ENCODE measurements around the gene RSRC2.
"Not testable (repeated sequence)": the region's sequence is repeated elsewhere in the genome, so short reads cannot be mapped to it uniquely, and the experiment has no call there.

The RSRC2 gene

GRCh38 chr12:122508163-122508562 lies 18.6 kb downstream of the RSRC2 start:
- Mint-ChIP-seq H3K9me3 (no peaks in the 10 kb centered on the region), H3K4me3 (no peak overlapping the region), H3K4me1 (ENCODE audit: low read depth) (no peaks in the 10 kb centered on the region), H3K27me3 (ENCODE audit: low read depth) (no peaks in the 10 kb centered on the region), H3K36me3 (ENCODE audit: low read depth) (peaks cover 71% of the 10 kb centered on the region), H3K27ac (no peak overlapping the region)
- no peak for DNase-seq (ENCODE audit: low spot score)

GRCh38 chr12:122506393-122506938 lies 20.3 kb downstream of the RSRC2 start:
- H3K4me1 Mint-ChIP-seq (ENCODE audit: low read depth) = peaks cover 8% of the 10 kb centered on the region
- no peak overlapping the region for H3K4me3 Mint-ChIP-seq
- DNase-seq (ENCODE audit: low spot score) = no peak
- H3K9me3 Mint-ChIP-seq = no peaks in the 10 kb centered on the region
- H3K27ac Mint-ChIP-seq = no peak overlapping the region
- no peaks in the 10 kb centered on the region for H3K27me3 Mint-ChIP-seq (ENCODE audit: low read depth)
- H3K36me3 Mint-ChIP-seq (ENCODE audit: low read depth) = peaks cover 65% of the 10 kb centered on the region

- Mint-ChIP-seq H3K27me3 (ENCODE audit: low read depth) (no peaks in the 10 kb centered on the region), H3K4me1 (ENCODE audit: low read depth) (peaks cover 14% of the 10 kb centered on the region), H3K4me3 (no peak overlapping the region), H3K9me3 (no peaks in the 10 kb centered on the region), H3K27ac (no peak overlapping the region), H3K36me3 (ENCODE audit: low read depth) (peaks cover 59% of the 10 kb centered on the region)
- DNase-seq (ENCODE audit: low spot score) = no peak
Observed at GRCh38 chr12:122505419-122506051, 21.2 kb downstream of the RSRC2 start.

GRCh38 chr12:122503783-122504590 lies 22.7 kb downstream of the RSRC2 start:
- H3K27ac Mint-ChIP-seq = peak overlapping the region; percentile 45
- H3K4me1 Mint-ChIP-seq (ENCODE audit: low read depth) = peaks cover 17% of the 10 kb centered on the region
- H3K36me3 Mint-ChIP-seq (ENCODE audit: low read depth) = peaks cover 53% of the 10 kb centered on the region
- no peak for DNase-seq (ENCODE audit: low spot score)
- no peaks in the 10 kb centered on the region for H3K9me3 Mint-ChIP-seq
- H3K4me3 Mint-ChIP-seq = no peak overlapping the region
- H3K27me3 Mint-ChIP-seq (ENCODE audit: low read depth) = no peaks in the 10 kb centered on the region

GRCh38 chr12:122503147-122503751 lies 23.5 kb downstream of the RSRC2 start:
- Mint-ChIP-seq H3K4me1 (ENCODE audit: low read depth) (peaks cover 23% of the 10 kb centered on the region), H3K4me3 (no peak overlapping the region), H3K36me3 (ENCODE audit: low read depth) (peaks cover 55% of the 10 kb centered on the region), H3K27me3 (ENCODE audit: low read depth) (no peaks in the 10 kb centered on the region), H3K9me3 (no peaks in the 10 kb centered on the region), H3K27ac (no peak overlapping the region)
- DNase-seq (ENCODE audit: low spot score) = no peak

GRCh38 chr12:122501489-122501989 lies 25.2 kb downstream of the RSRC2 start:
- peak overlapping the region; percentile 99 for H3K4me3 Mint-ChIP-seq
- no peak for DNase-seq (ENCODE audit: low spot score)
- peak overlapping the region; percentile 96 for H3K27ac Mint-ChIP-seq
- H3K4me1 Mint-ChIP-seq (ENCODE audit: low read depth) = peaks cover 25% of the 10 kb centered on the region
- no peaks in the 10 kb centered on the region for H3K9me3 Mint-ChIP-seq
- H3K27me3 Mint-ChIP-seq (ENCODE audit: low read depth) = no peaks in the 10 kb centered on the region
- peaks cover 53% of the 10 kb centered on the region for H3K36me3 Mint-ChIP-seq (ENCODE audit: low read depth)

- Mint-ChIP-seq H3K4me3 (peak within 1 kb of the TSS; percentile 99), H3K27me3 (ENCODE audit: low read depth) (no peaks in the 10 kb centered on the region), H3K27ac (peak within 1 kb of the TSS; percentile 96), H3K9me3 (no peaks in the 10 kb centered on the region), H3K36me3 (ENCODE audit: low read depth) (peaks cover 47% of the 10 kb centered on the region), H3K4me1 (ENCODE audit: low read depth) (peaks cover 25% of the 10 kb centered on the region)
- peak; percentile 97 for DNase-seq (ENCODE audit: low spot score)
Observed at GRCh38 chr12:122500685-122501488, 25.8 kb downstream of the RSRC2 start, which contains the start of gene ZCCHC8. ZCCHC8 (minus strand) TSS chr12:122500932; CDS start chr12:122500840, 92 bp downstream.

- Mint-ChIP-seq H3K4me1 (ENCODE audit: low read depth) (peaks cover 28% of the 10 kb centered on the region), H3K36me3 (ENCODE audit: low read depth) (peaks cover 47% of the 10 kb centered on the region), H3K9me3 (no peaks in the 10 kb centered on the region), H3K27me3 (ENCODE audit: low read depth) (no peaks in the 10 kb centered on the region), H3K4me3 (peak overlapping the region; percentile 99), H3K27ac (peak overlapping the region; percentile 96)
- peak; percentile 42 for DNase-seq (ENCODE audit: low spot score)
Observed at GRCh38 chr12:122499991-122500684, 26.6 kb downstream of the RSRC2 start.

- Mint-ChIP-seq H3K27me3 (ENCODE audit: low read depth) (no peaks in the 10 kb centered on the region), H3K36me3 (ENCODE audit: low read depth) (peaks cover 46% of the 10 kb centered on the region), H3K4me3 (no peak overlapping the region), H3K9me3 (no peaks in the 10 kb centered on the region), H3K4me1 (ENCODE audit: low read depth) (peaks cover 22% of the 10 kb centered on the region), H3K27ac (peak overlapping the region; percentile 57)
- no peak for DNase-seq (ENCODE audit: low spot score)
Observed at GRCh38 chr12:122495258-122495657, 31.5 kb downstream of the RSRC2 start.

- not testable (repeated sequence) for DNase-seq (ENCODE audit: low spot score); H3K9me3 Mint-ChIP-seq; H3K27ac Mint-ChIP-seq; H3K4me3 Mint-ChIP-seq; H3K27me3 Mint-ChIP-seq (ENCODE audit: low read depth)
- H3K36me3 Mint-ChIP-seq (ENCODE audit: low read depth) = peaks cover 46% of the 10 kb centered on the region
- H3K4me1 Mint-ChIP-seq (ENCODE audit: low read depth) = peaks cover 13% of the 10 kb centered on the region
Observed at GRCh38 chr12:122493222-122493621, 33.5 kb downstream of the RSRC2 start.

- no peaks in the 10 kb centered on the region for H3K27me3 Mint-ChIP-seq (ENCODE audit: low read depth)
- no peaks in the 10 kb centered on the region for H3K9me3 Mint-ChIP-seq
- peaks cover 13% of the 10 kb centered on the region for H3K4me1 Mint-ChIP-seq (ENCODE audit: low read depth)
- peaks cover 48% of the 10 kb centered on the region for H3K36me3 Mint-ChIP-seq (ENCODE audit: low read depth)
- no peak overlapping the region for H3K27ac Mint-ChIP-seq
- H3K4me3 Mint-ChIP-seq = no peak overlapping the region
- DNase-seq (ENCODE audit: low spot score) = no peak
Observed at GRCh38 chr12:122491991-122492390, 34.7 kb downstream of the RSRC2 start.

GRCh38 chr12:122489038-122489437 lies 37.7 kb downstream of the RSRC2 start:
- Mint-ChIP-seq H3K27me3 (ENCODE audit: low read depth) (no peaks in the 10 kb centered on the region), H3K36me3 (ENCODE audit: low read depth) (peaks cover 54% of the 10 kb centered on the region), H3K9me3 (no peaks in the 10 kb centered on the region), H3K4me3 (no peak overlapping the region), H3K27ac (no peak overlapping the region), H3K4me1 (ENCODE audit: low read depth) (peaks cover 10% of the 10 kb centered on the region)
- DNase-seq (ENCODE audit: low spot score) = no peak

- H3K4me3 Mint-ChIP-seq; H3K27me3 Mint-ChIP-seq (ENCODE audit: low read depth); H3K27ac Mint-ChIP-seq; H3K9me3 Mint-ChIP-seq; DNase-seq (ENCODE audit: low spot score): not testable (repeated sequence)
- Mint-ChIP-seq H3K36me3 (ENCODE audit: low read depth) (peaks cover 63% of the 10 kb centered on the region), H3K4me1 (ENCODE audit: low read depth) (peaks cover 10% of the 10 kb centered on the region)
Observed at GRCh38 chr12:122487807-122488206, 38.9 kb downstream of the RSRC2 start.

Data from T-helper 2 cell treated with Interferon-gamma antibody and Interleukin-4, amounts not matched to agents 5 μg/mL and 100 μg/mL, for 36 hours (primary cell).